HEK293 (cell line): ENCODE data around the gene NOL7.

ENCODE experiments used
- CTCF ChIP-seq: fragments of 450-650 bp; formaldehyde crosslinking; IDR thresholded peaks from 2 replicates; pipeline ENCODE4 v1.5.1; 2016; ENCODE audit warnings: missing biosample characterization, missing genetic modification characterization
- TCF7L2 ChIP-seq: IDR thresholded peaks from 2 replicates; pipeline ENCODE4 v1.6.1; 2011; ENCODE audit warnings: low read depth, mild to moderate bottlenecking, inconsistent platforms, low read length, moderate library complexity, borderline replicate concordance
- ZBTB26 ChIP-seq: fragments of 450-650 bp; formaldehyde crosslinking; optimal IDR thresholded peaks from 2 replicates; pipeline ENCODE3; 2016; ENCODE audit warnings: missing biosample characterization, mild to moderate bottlenecking, missing genetic modification characterization
- ZNF274 ChIP-seq, 2 experiments: fragments of 200-500 bp in 1 of 2; fragments of 450-650 bp in 1 of 2; sonication (Bioruptor generic) in 1 of 2; formaldehyde crosslinking in 1 of 2; IDR thresholded peaks; 2 replicates each; pipeline versions ENCODE4 v1.5.1 to v1.6.1; 2014 to 2016; ENCODE audit warnings: borderline replicate concordance in 1 of 2, inconsistent platforms in 1 of 2, low read length in 1 of 2, missing biosample characterization in 1 of 2, missing genetic modification characterization in 1 of 2
- ZNF280D ChIP-seq: fragments of 450-650 bp; formaldehyde crosslinking; IDR thresholded peaks from 2 replicates; pipeline ENCODE4 v1.5.1; 2016; ENCODE audit warnings: missing biosample characterization, missing genetic modification characterization
- ZNF449 ChIP-seq: fragments of 450-650 bp; formaldehyde crosslinking; IDR thresholded peaks from 2 replicates; pipeline ENCODE4 v1.5.1; 2017; ENCODE audit warnings: missing biosample characterization, mild to moderate bottlenecking, missing genetic modification characterization, moderate library complexity
- ZNF513 ChIP-seq: fragments of 450-650 bp; IDR thresholded peaks from 2 replicates; pipeline ENCODE4 v1.5.1; 2018; ENCODE audit warnings: missing biosample characterization, missing genetic modification characterization
- ZNF768 ChIP-seq: fragments of 450-650 bp; formaldehyde crosslinking; IDR thresholded peaks from 2 replicates; pipeline ENCODE4 v1.5.1; 2018; ENCODE audit warnings: missing biosample characterization, mild to moderate bottlenecking, missing genetic modification characterization
- ZNF785 ChIP-seq: fragments of 450-650 bp; formaldehyde crosslinking; IDR thresholded peaks from 2 replicates; pipeline ENCODE4 v1.5.1; 2016; ENCODE audit warnings: missing biosample characterization, missing genetic modification characterization
- ZSCAN30 ChIP-seq: fragments of 450-650 bp; IDR thresholded peaks from 2 replicates; pipeline ENCODE4 v1.5.1; 2018; ENCODE audit warnings: missing biosample characterization, mild to moderate bottlenecking, missing genetic modification characterization, moderate library complexity

- TF ChIP-seq CTCF (tag by site-specific recombination), result no peak
- TF ChIP-seq ZNF274 (IDR thresholded peaks at IDR 0.05; ENCODE audit: low read length), result no peak
- TF ChIP-seq ZNF274 (tag by site-specific recombination; IDR thresholded peaks at IDR 0.05; ENCODE audit: borderline replicate concordance), result no peak
- TF ChIP-seq ZNF785 (tag by site-specific recombination), result no peak
- TF ChIP-seq ZSCAN30 (tag by site-specific recombination), result no peak
- TF ChIP-seq TCF7L2, result no peak
- no peak for TF ChIP-seq ZNF513 (tag by site-specific recombination)
- no peak for TF ChIP-seq ZNF768
- no peak for TF ChIP-seq ZNF449 (tag by site-specific recombination)
- no peak for TF ChIP-seq ZBTB26
- TF ChIP-seq ZNF280D (tag by site-specific recombination), result no peak
Observed at GRCh38 chr6:13613029-13613594, 2.0 kb upstream of the NOL7 start.
